Loucy (cell line): ENCODE data around the gene PRKN.

Source experiments
- H2AFZ ChIP-seq: fragments of 200-600 bp; sonication (generic); 2 replicates; pipeline ENCODE4 v1.6.0; 2016; ENCODE audit warnings: antibody characterized with exemption, mild to moderate bottlenecking, low read length, moderate library complexity
- H3F3A ChIP-seq: fragments of 200-600 bp; 2 replicates; pipeline ENCODE4 v1.6.0; 2016; ENCODE audit warnings: antibody characterized with exemption, low read depth, mild to moderate bottlenecking
- H3K27me3 ChIP-seq: fragments of 200-600 bp; sonication (generic); 2 replicates; pipeline ENCODE4 v1.6.1; 2014; ENCODE audit warnings: low read length, mild to moderate bottlenecking; ENCODE audit not compliant: insufficient read depth, poor library complexity, severe bottlenecking
- H3K36me3 ChIP-seq: fragments of 200-600 bp; sonication (generic); 2 replicates; pipeline ENCODE4 v1.6.1; 2016; ENCODE audit warnings: low read length; ENCODE audit not compliant: insufficient read depth
- H3K4me1 ChIP-seq: fragments of 200-600 bp; sonication (generic); 2 replicates; pipeline ENCODE4 v1.5.1; 2014; ENCODE audit warnings: low read length, mild to moderate bottlenecking; ENCODE audit not compliant: insufficient read depth, poor library complexity, severe bottlenecking
- H3K4me2 ChIP-seq: fragments of 200-600 bp; sonication (generic); 2 replicates; pipeline ENCODE4 v1.6.0; 2014; ENCODE audit warnings: antibody characterized with exemption, low read length, low read depth, mild to moderate bottlenecking; ENCODE audit not compliant: poor library complexity, severe bottlenecking
- H3K4me3 ChIP-seq: fragments of 200-600 bp; sonication (generic); 2 replicates; pipeline ENCODE4 v1.5.1; 2014; ENCODE audit warnings: low read length, mild to moderate bottlenecking, mixed read lengths; ENCODE audit not compliant: poor library complexity, severe bottlenecking
- H3K79me2 ChIP-seq: fragments of 200-600 bp; sonication (generic); 2 replicates; pipeline ENCODE4 v1.6.1; 2014; ENCODE audit warnings: low read length; ENCODE audit not compliant: insufficient read depth
- H3K9ac ChIP-seq: fragments of 200-600 bp; sonication (generic); 2 replicates; pipeline ENCODE4 v1.6.0; 2014; ENCODE audit warnings: mild to moderate bottlenecking, low read depth, low read length, moderate library complexity; ENCODE audit not compliant: poor library complexity, severe bottlenecking
- H3K9me2 ChIP-seq: fragments of 200-600 bp; sonication (generic); replicated peaks from 2 replicates; pipeline ENCODE4 v1.6.1; 2016; ENCODE audit warnings: low read depth, low read length, mixed read lengths
- H3K9me3 ChIP-seq: fragments of 200-600 bp; sonication (generic); 2 replicates; pipeline ENCODE4 v1.6.1; 2014; ENCODE audit warnings: mild to moderate bottlenecking, antibody characterized with exemption, low read length, low read depth; ENCODE audit not compliant: insufficient read depth
- H4K20me1 ChIP-seq: fragments of 200-600 bp; sonication (generic); 2 replicates; pipeline ENCODE4 v1.6.0; 2014; ENCODE audit warnings: antibody characterized with exemption, low read length, mild to moderate bottlenecking; ENCODE audit not compliant: insufficient read depth, poor library complexity, severe bottlenecking
- EZH2phosphoT487 ChIP-seq: fragments of 200-600 bp; IDR thresholded peaks from 2 replicates; pipeline ENCODE4 v1.6.1; 2018; ENCODE audit warnings: antibody characterized with exemption, mild to moderate bottlenecking, moderate library complexity, borderline replicate concordance
- TF ChIP-seq, protein P1 (sequence below): fragments of 200-600 bp; sonication (generic); conservative IDR thresholded peaks from 2 replicates; pipeline ENCODE4 v1.5.1; 2014; ENCODE audit warnings: mild to moderate bottlenecking, antibody characterized with exemption, low read length

PRKN gene

DNA sequence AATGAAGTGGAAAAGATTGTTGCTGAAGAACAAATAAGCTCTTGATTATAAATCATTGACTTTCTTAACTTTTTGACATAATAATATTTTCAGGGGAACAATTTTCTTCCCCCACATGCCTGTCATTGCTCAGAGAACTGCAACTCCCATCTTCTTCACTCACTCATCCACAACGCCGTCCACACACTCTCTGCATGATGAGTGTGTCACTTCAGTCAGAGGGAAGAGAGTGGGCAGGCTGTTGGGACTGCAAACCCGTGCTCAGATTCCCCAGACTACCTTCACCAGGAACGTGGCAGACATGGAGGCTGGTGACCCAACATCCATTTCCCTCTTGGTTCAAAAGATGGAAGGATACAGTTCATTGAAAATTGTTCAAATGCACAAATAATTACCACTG is 650.8 kb downstream of the PRKN start:
- Histone ChIP-seq H4K20me1 (no peaks in the 10 kb centered on the region), H3K27me3 (no peaks in the 10 kb centered on the region), H3K9me2 (no peaks in the 10 kb centered on the region), H3K4me3 (no peak overlapping the region), H3F3A (no peaks in the 10 kb centered on the region), H3K9me3 (no peaks in the 10 kb centered on the region; the same call in 1 of the 2 replicates), H3K9ac (no peak overlapping the region), H3K79me2 (no peaks in the 10 kb centered on the region), H3K36me3 (no peaks in the 10 kb centered on the region), H3K4me2 (no peak overlapping the region), H3K4me1 (no peaks in the 10 kb centered on the region), H2AFZ (no peak overlapping the region)
- no peak for TF ChIP-seq EZH2phosphoT487
- TF ChIP-seq, protein P1, sequence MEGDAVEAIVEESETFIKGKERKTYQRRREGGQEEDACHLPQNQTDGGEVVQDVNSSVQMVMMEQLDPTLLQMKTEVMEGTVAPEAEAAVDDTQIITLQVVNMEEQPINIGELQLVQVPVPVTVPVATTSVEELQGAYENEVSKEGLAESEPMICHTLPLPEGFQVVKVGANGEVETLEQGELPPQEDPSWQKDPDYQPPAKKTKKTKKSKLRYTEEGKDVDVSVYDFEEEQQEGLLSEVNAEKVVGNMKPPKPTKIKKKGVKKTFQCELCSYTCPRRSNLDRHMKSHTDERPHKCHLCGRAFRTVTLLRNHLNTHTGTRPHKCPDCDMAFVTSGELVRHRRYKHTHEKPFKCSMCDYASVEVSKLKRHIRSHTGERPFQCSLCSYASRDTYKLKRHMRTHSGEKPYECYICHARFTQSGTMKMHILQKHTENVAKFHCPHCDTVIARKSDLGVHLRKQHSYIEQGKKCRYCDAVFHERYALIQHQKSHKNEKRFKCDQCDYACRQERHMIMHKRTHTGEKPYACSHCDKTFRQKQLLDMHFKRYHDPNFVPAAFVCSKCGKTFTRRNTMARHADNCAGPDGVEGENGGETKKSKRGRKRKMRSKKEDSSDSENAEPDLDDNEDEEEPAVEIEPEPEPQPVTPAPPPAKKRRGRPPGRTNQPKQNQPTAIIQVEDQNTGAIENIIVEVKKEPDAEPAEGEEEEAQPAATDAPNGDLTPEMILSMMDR = no peak

DNA sequence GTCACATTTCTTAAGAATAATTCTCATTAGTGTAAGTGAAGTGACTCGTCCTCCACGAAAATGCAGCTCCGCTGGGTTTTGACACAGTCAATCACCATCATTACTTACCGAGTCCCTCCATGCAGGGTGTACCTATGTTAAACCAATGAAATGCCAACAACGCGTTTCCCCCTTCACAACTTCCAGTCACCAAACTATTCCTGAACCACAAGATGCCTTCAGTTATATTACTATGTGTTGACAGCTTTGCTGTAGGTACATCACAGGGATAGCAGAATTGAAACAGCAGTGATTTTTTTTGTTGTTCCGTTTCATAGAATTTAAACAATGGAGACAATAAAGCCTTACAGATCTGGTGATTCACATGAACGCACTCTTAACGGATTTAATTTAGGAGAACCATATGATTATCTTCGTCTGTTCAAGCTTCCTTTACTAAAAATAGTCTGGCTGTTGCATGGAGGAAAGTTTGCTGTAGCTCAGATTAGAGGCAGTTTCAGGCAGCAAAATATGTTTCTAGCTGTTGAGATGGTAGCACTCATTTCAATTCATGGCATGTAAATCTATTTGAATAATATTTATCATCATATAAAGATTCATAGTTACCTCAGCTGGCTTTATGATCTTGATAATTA is 652.8 kb downstream of the PRKN start:
- H3K4me3 ChIP-seq = no peak overlapping the region
- H3K79me2 ChIP-seq = no peaks in the 10 kb centered on the region
- no peaks in the 10 kb centered on the region for H3K27me3 ChIP-seq
- no peaks in the 10 kb centered on the region for H3K4me1 ChIP-seq
- no peak for TF ChIP-seq EZH2phosphoT487
- H3K4me2 ChIP-seq = no peak overlapping the region
- H3K36me3 ChIP-seq = no peaks in the 10 kb centered on the region
- no peak overlapping the region for H3K9ac ChIP-seq
- H3K9me3 ChIP-seq = no peaks in the 10 kb centered on the region
- no peaks in the 10 kb centered on the region for H4K20me1 ChIP-seq
- no peaks in the 10 kb centered on the region for H3K9me2 ChIP-seq
- H2AFZ ChIP-seq = no peak overlapping the region
- H3F3A ChIP-seq = no peaks in the 10 kb centered on the region

DNA sequence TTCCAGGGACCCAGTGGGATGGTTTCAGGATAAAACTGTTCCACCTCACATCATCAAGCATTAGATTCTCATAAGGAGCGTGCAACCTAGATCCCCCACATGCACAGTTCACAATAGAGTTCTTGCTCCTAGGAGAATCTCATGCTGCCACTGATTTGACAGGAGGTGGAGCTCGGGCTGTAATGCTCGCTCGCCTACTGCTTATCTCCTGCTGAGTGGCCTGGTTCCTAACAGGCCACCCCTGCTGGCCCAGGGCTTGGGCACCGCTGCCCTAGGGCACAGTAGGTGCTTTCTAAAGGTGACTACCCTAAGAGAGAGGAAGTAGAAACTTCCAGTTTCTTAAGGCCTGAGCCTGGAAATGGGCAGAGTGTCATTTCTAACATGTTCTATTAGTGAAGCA is 656.9 kb downstream of the PRKN start:
- Histone ChIP-seq H3K9me3 (no peaks in the 10 kb centered on the region), H3K27me3 (no peaks in the 10 kb centered on the region), H3K4me1 (no peaks in the 10 kb centered on the region), H3K9me2 (no peaks in the 10 kb centered on the region), H3K4me3 (no peak overlapping the region), H3K79me2 (no peaks in the 10 kb centered on the region), H3K9ac (no peak overlapping the region), H3K4me2 (no peak overlapping the region), H4K20me1 (no peaks in the 10 kb centered on the region), H2AFZ (no peak overlapping the region), H3K36me3 (no peaks in the 10 kb centered on the region), H3F3A (no peaks in the 10 kb centered on the region)
- no peak for TF ChIP-seq EZH2phosphoT487
- TF ChIP-seq, protein P1 = no peak

DNA sequence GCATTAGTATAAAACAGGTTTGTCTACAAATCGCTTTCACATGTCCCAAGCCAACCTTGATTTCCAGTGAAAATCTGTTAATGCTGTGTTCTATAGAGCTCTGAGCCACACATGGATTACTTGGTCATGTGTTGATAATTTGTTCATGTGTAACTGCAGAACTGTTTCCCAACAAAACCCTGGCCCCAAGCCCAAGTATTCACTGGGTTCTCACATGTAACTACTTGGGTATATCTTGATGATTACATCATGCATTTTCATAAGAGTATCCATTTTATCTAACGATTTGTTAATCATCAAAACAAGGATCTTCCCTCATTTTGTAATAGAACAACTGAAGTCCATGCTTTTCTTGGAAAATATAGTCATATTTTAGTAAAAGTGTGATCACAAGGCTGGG is 657.6 kb downstream of the PRKN start:
- no peak overlapping the region for H2AFZ ChIP-seq
- no peaks in the 10 kb centered on the region for H3K27me3 ChIP-seq
- H3K4me1 ChIP-seq = no peaks in the 10 kb centered on the region
- no peaks in the 10 kb centered on the region for H3K9me2 ChIP-seq
- H3K36me3 ChIP-seq = no peaks in the 10 kb centered on the region
- no peaks in the 10 kb centered on the region for H3K79me2 ChIP-seq
- no peaks in the 10 kb centered on the region for H3F3A ChIP-seq
- no peak overlapping the region for H3K4me3 ChIP-seq
- H4K20me1 ChIP-seq = no peaks in the 10 kb centered on the region
- no peak overlapping the region for H3K9ac ChIP-seq
- H3K4me2 ChIP-seq = no peak overlapping the region
- TF ChIP-seq EZH2phosphoT487 = no peak
- TF ChIP-seq, protein P1 = no peak
- H3K9me3 ChIP-seq = no peaks in the 10 kb centered on the region
